Embryonic facial prominence (tissue), 1 donor: ENCODE results near the gene SGK1.
"Not testable (repeated sequence)": the region's sequence is repeated elsewhere in the genome, so short reads cannot be mapped to it uniquely, and the experiment has no call there.

Experiments
- DNase-seq: peaks from one replicate; pipeline ENCODE4 v3.0.0-alpha.2; 2016; ENCODE audit errors: extremely low spot score

Gene SGK1

GRCh38 chr6:134223796-134224420 is 94.0 kb downstream of the SGK1 start:
- no peak for DNase-seq

- DNase-seq, result no peak
Observed at GRCh38 chr6:134221250-134221649, 96.7 kb downstream of the SGK1 start.

- no peak for DNase-seq
Observed at GRCh38 chr6:134217798-134218140, 100.1 kb downstream of the SGK1 start.

- no peak for DNase-seq
Observed at GRCh38 chr6:134217105-134217797, 100.7 kb downstream of the SGK1 start.

- no peak for DNase-seq
Observed at GRCh38 chr6:134216301-134217010, 101.5 kb downstream of the SGK1 start.

GRCh38 chr6:134213410-134213809 is 104.5 kb downstream of the SGK1 start:
- not testable (repeated sequence) for DNase-seq

- no peak for DNase-seq
Observed at GRCh38 chr6:134211297-134211696, 106.6 kb downstream of the SGK1 start.

- DNase-seq, result no peak
Observed at GRCh38 chr6:134207421-134207820, 110.5 kb downstream of the SGK1 start.

GRCh38 chr6:134205366-134205765 is 112.5 kb downstream of the SGK1 start:
- no peak for DNase-seq

GRCh38 chr6:134204759-134205158 is 113.2 kb downstream of the SGK1 start:
- DNase-seq, result not testable (repeated sequence)

- no peak for DNase-seq
Observed at GRCh38 chr6:134204031-134204430, 113.9 kb downstream of the SGK1 start.

- no peak for DNase-seq
Observed at GRCh38 chr6:134201716-134202115, 116.2 kb downstream of the SGK1 start.

- DNase-seq, result no peak
Observed at GRCh38 chr6:134199848-134200606, 117.9 kb downstream of the SGK1 start.

GRCh38 chr6:134198093-134198492 is 119.8 kb downstream of the SGK1 start:
- no peak for DNase-seq

GRCh38 chr6:134197685-134198084 is 120.2 kb downstream of the SGK1 start:
- DNase-seq, result not testable (repeated sequence)

- DNase-seq, result no peak
Observed at GRCh38 chr6:134196568-134197193, 121.2 kb downstream of the SGK1 start.

- no peak for DNase-seq
Observed at GRCh38 chr6:134195985-134196384, 121.9 kb downstream of the SGK1 start.

GRCh38 chr6:134195164-134195906 is 122.6 kb downstream of the SGK1 start:
- DNase-seq, result no peak

- no peak for DNase-seq
Observed at GRCh38 chr6:134193536-134194498, 124.1 kb downstream of the SGK1 start.

GRCh38 chr6:134192609-134193008 is 125.3 kb downstream of the SGK1 start:
- DNase-seq, result not testable (repeated sequence)
